ENCODE measurements around the gene MPST. TPM values are rescaled to one million over a fixed set of nuclear protein-coding genes. Genes with fewer than 3 reads are reported as not detected.

The MPST gene
- total and polyA plus RNA-seq, 12 donors, result 7.9 to 332 (median 143) TPM

DNA sequence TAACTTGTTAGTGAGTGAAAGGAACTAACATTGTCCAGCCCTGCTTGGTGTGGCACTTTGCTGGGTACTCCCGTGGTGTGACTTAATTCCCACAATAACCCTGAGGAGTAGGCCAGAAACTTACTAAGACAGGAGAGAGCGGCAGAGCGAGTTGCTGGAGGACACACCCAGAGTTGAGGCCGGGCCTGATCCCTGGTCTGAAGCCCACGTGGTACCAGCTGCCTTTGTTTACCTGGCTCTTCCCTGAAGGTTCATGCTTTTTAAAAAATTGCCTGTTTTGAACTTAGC, 594 bp downstream of the MPST start:
- peaks cover 58 to 76% of the 10 kb centered on the region in 2 donors for H3K4me1 ChIP-seq (replicated peaks in 1 of 2)
- 0 to 10% (median 1%) methylated on average over 5 of the region's 5 CpGs for WGBS, 4 donors

GRCh38 chr22:37021041-37021440, 1.5 kb downstream of the MPST start:
- intact Hi-C loops (cut with DNase I), result no loop called here
- H3K4me1 ChIP-seq (replicated peaks in 1 of 2), result peaks cover 59 to 77% of the 10 kb centered on the region in 2 donors
- H3K4me3 ChIP-seq, result peak overlapping the region in 1 of 4 donors; percentile 90

More for the DNA sequence above, 594 bp downstream of the MPST start:
- peak in 5 of 7 donors; percentile 53 to 73 (median 59) for DNase-seq
- Histone ChIP-seq H3K4me3 (peak overlapping the region; percentile 25 to 94 (median 66)), H3K9me3 (replicated peaks in 1 of 3) (no peaks in the 10 kb centered on the region), H3K27ac (peak overlapping the region; percentile 16 to 98 (median 88)), H3K36me3 (replicated peaks in 1 of 2) (peaks cover 0 to 14% of the 10 kb centered on the region in 2 donors), H3K27me3 (no peaks in the 10 kb centered on the region)
- peak in 1 of 2 donors; percentile 50 for TF ChIP-seq POLR2A (IDR thresholded peaks at IDR 0.05)
- no peak for TF ChIP-seq CTCF (IDR thresholded peaks at IDR 0.05)
- intact Hi-C loops (cut with DNase I), result no loop called here

GRCh38 chr22:37021710-37022482, 2.4 kb downstream of the MPST start:
- H3K27ac ChIP-seq, result peak overlapping the region in 2 of 5 donors; percentile 30 to 56
- WGBS, 4 donors, result 59 to 69% (median 64%) methylated on average over 10 to 13 of the region's 13 CpGs
- peak in 1 of 7 donors; percentile 56 for DNase-seq

More at GRCh38 chr22:37021041-37021440, 1.5 kb downstream of the MPST start:
- H3K27me3 ChIP-seq, result no peaks in the 10 kb centered on the region
- 81 to 97% (median 95%) methylated on average over 3 to 5 of the region's 5 CpGs for WGBS, 4 donors
- peaks cover 0 to 19% of the 10 kb centered on the region in 2 donors for H3K36me3 ChIP-seq (replicated peaks in 1 of 2)
- TF ChIP-seq POLR2A (IDR thresholded peaks at IDR 0.05) (no peak), CTCF (IDR thresholded peaks at IDR 0.05) (no peak)
- DNase-seq, result no peak
- peak overlapping the region in 1 of 5 donors; percentile 98 for H3K27ac ChIP-seq
- no peaks in the 10 kb centered on the region for H3K9me3 ChIP-seq (replicated peaks in 1 of 3)

More at GRCh38 chr22:37021710-37022482, 2.4 kb downstream of the MPST start:
- no peak for TF ChIP-seq POLR2A (IDR thresholded peaks at IDR 0.05)
- peak; percentile 37 to 65 (median 60) for TF ChIP-seq CTCF (IDR thresholded peaks at IDR 0.05)
- peaks cover 53 to 69% of the 10 kb centered on the region in 2 donors for H3K4me1 ChIP-seq (replicated peaks in 1 of 2)
- no peak overlapping the region for H3K4me3 ChIP-seq
- H3K27me3 ChIP-seq, result no peaks in the 10 kb centered on the region
- no peaks in the 10 kb centered on the region for H3K9me3 ChIP-seq (replicated peaks in 1 of 3)
- intact Hi-C loops (cut with DNase I), result no loop called here
- peaks cover 0 to 20% of the 10 kb centered on the region in 2 donors for H3K36me3 ChIP-seq (replicated peaks in 1 of 2)

All from adrenal gland (tissue), 12 donors.